ENCODE results near the gene ARID1B.

Gene ARID1B

GRCh38 chr6:156854466-156855161 lies 77.4 kb downstream of the ARID1B start:
- Histone ChIP-seq H3K4me3 (ENCODE audit: low read depth in 1 of 2, low read length in 2 of 2) (no peak overlapping the region), H2AFZ (ENCODE audit: low read depth, low read length) (no peak overlapping the region), H3K27me3 (ENCODE audit: insufficient read depth, low read length, poor library complexity) (no peaks in the 10 kb centered on the region), H3K27ac (ENCODE audit: low read length) (no peak overlapping the region), H4K20me1 (ENCODE audit: insufficient read depth, low read length) (peaks cover 86% of the 10 kb centered on the region), H3K79me2 (ENCODE audit: insufficient read depth, low read length) (peaks cover 100% of the 10 kb centered on the region), H3K36me3 (ENCODE audit: insufficient read depth, low read length) (peaks cover 11% of the 10 kb centered on the region; the same call in 1 of the 2 replicates), H3K9me3 (ENCODE audit: insufficient read depth, low read length, severe bottlenecking) (no peaks in the 10 kb centered on the region), H3K9ac (ENCODE audit: low read depth, low read length) (no peak overlapping the region), H3K4me2 (ENCODE audit: insufficient read depth, low read length) (no peak overlapping the region), H3K4me1 (ENCODE audit: insufficient read depth, low read length) (no peaks in the 10 kb centered on the region)
- ATAC-seq (ENCODE audit: insufficient read depth, low read depth): no peak
- DNase-seq: no peak
- TF ChIP-seq EZH2 (IDR thresholded peaks at IDR 0.05; ENCODE audit: borderline replicate concordance, low read depth, low read length, severe bottlenecking): no peak
- TF ChIP-seq, protein P1, sequence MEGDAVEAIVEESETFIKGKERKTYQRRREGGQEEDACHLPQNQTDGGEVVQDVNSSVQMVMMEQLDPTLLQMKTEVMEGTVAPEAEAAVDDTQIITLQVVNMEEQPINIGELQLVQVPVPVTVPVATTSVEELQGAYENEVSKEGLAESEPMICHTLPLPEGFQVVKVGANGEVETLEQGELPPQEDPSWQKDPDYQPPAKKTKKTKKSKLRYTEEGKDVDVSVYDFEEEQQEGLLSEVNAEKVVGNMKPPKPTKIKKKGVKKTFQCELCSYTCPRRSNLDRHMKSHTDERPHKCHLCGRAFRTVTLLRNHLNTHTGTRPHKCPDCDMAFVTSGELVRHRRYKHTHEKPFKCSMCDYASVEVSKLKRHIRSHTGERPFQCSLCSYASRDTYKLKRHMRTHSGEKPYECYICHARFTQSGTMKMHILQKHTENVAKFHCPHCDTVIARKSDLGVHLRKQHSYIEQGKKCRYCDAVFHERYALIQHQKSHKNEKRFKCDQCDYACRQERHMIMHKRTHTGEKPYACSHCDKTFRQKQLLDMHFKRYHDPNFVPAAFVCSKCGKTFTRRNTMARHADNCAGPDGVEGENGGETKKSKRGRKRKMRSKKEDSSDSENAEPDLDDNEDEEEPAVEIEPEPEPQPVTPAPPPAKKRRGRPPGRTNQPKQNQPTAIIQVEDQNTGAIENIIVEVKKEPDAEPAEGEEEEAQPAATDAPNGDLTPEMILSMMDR (IDR thresholded peaks at IDR 0.05; ENCODE audit: borderline replicate concordance, extremely low read depth, low read length, poor library complexity, severe bottlenecking): no peak

- Histone ChIP-seq H3K4me3 (ENCODE audit: low read depth in 1 of 2, low read length in 2 of 2) (no peak overlapping the region), H3K9ac (ENCODE audit: low read depth, low read length) (no peak overlapping the region), H3K79me2 (ENCODE audit: insufficient read depth, low read length) (peaks cover 100% of the 10 kb centered on the region), H4K20me1 (ENCODE audit: insufficient read depth, low read length) (peaks cover 87% of the 10 kb centered on the region), H3K27ac (ENCODE audit: low read length) (no peak overlapping the region), H2AFZ (ENCODE audit: low read depth, low read length) (no peak overlapping the region), H3K4me2 (ENCODE audit: insufficient read depth, low read length) (no peak overlapping the region), H3K4me1 (ENCODE audit: insufficient read depth, low read length) (no peaks in the 10 kb centered on the region), H3K36me3 (ENCODE audit: insufficient read depth, low read length) (peaks cover 11% of the 10 kb centered on the region; the same call in 1 of the 2 replicates), H3K9me3 (ENCODE audit: insufficient read depth, low read length, severe bottlenecking) (no peaks in the 10 kb centered on the region), H3K27me3 (ENCODE audit: insufficient read depth, low read length, poor library complexity) (no peaks in the 10 kb centered on the region)
- ATAC-seq (ENCODE audit: insufficient read depth, low read depth) (no peak), DNase-seq (no peak)
- TF ChIP-seq, protein P1 (IDR thresholded peaks at IDR 0.05; ENCODE audit: borderline replicate concordance, extremely low read depth, low read length, poor library complexity, severe bottlenecking): no peak
- no peak for TF ChIP-seq EZH2 (IDR thresholded peaks at IDR 0.05; ENCODE audit: borderline replicate concordance, low read depth, low read length, severe bottlenecking)
These were observed 80.4 kb downstream of the ARID1B start for GRCh38 chr6:156857573-156857972.

GRCh38 chr6:156859686-156860085 lies 82.5 kb downstream of the ARID1B start:
- H3K27me3 ChIP-seq (ENCODE audit: insufficient read depth, low read length, poor library complexity): no peaks in the 10 kb centered on the region
- peaks cover 100% of the 10 kb centered on the region for H3K79me2 ChIP-seq (ENCODE audit: insufficient read depth, low read length)
- H2AFZ ChIP-seq (ENCODE audit: low read depth, low read length): no peak overlapping the region
- H3K9ac ChIP-seq (ENCODE audit: low read depth, low read length): no peak overlapping the region
- H3K9me3 ChIP-seq (ENCODE audit: insufficient read depth, low read length, severe bottlenecking): no peaks in the 10 kb centered on the region
- peaks cover 83% of the 10 kb centered on the region for H4K20me1 ChIP-seq (ENCODE audit: insufficient read depth, low read length)
- H3K4me1 ChIP-seq (ENCODE audit: insufficient read depth, low read length): no peaks in the 10 kb centered on the region
- no peak overlapping the region; the same call in 1 of the 2 replicates for H3K27ac ChIP-seq (ENCODE audit: low read length)
- H3K4me2 ChIP-seq (ENCODE audit: insufficient read depth, low read length): no peak overlapping the region
- ATAC-seq (ENCODE audit: insufficient read depth, low read depth) (no peak), DNase-seq (no peak)
- no peak for TF ChIP-seq EZH2 (IDR thresholded peaks at IDR 0.05; ENCODE audit: borderline replicate concordance, low read depth, low read length, severe bottlenecking)
- TF ChIP-seq, protein P1 (IDR thresholded peaks at IDR 0.05; ENCODE audit: borderline replicate concordance, extremely low read depth, low read length, poor library complexity, severe bottlenecking): no peak
- H3K4me3 ChIP-seq (ENCODE audit: low read depth in 1 of 2, low read length in 2 of 2): no peak overlapping the region
- peaks cover 4% of the 10 kb centered on the region; the same call in 1 of the 2 replicates for H3K36me3 ChIP-seq (ENCODE audit: insufficient read depth, low read length)

Data from DND-41 (cell line).